ENCODE measurements around the gene SH3BGR.
"Not testable (repeated sequence)": the region's sequence is repeated elsewhere in the genome, so short reads cannot be mapped to it uniquely, and the experiment has no call there.

The SH3BGR gene

GRCh38 chr21:39451332-39452206 is at the start of gene SH3BGR:
Gene SH3BGR, plus strand, starts transcription at chr21:39451970. Its CDS starts 127 bp downstream, at chr21:39452097.
- DNase-seq: peak; percentile 33

- no peak for DNase-seq
Observed at GRCh38 chr21:39406065-39406464, 45.7 kb upstream of the SH3BGR start.

GRCh38 chr21:39419204-39419603 is 32.6 kb upstream of the SH3BGR start:
- not testable (repeated sequence) for DNase-seq

- no peak for DNase-seq
Observed at GRCh38 chr21:39422527-39423241, 29.1 kb upstream of the SH3BGR start.

- no peak for DNase-seq
Observed at GRCh38 chr21:39429445-39429844, 22.3 kb upstream of the SH3BGR start.

- DNase-seq: no peak
Observed at GRCh38 chr21:39430016-39430415, 21.8 kb upstream of the SH3BGR start.

- DNase-seq: no peak
Observed at GRCh38 chr21:39430457-39430856, 21.3 kb upstream of the SH3BGR start.

- no peak for DNase-seq
Observed at GRCh38 chr21:39430954-39431353, 20.8 kb upstream of the SH3BGR start.

GRCh38 chr21:39434950-39435349 is 16.8 kb upstream of the SH3BGR start:
- DNase-seq: no peak

GRCh38 chr21:39439232-39439631 is 12.5 kb upstream of the SH3BGR start:
- DNase-seq: no peak

- DNase-seq: peak; percentile 13
Observed at GRCh38 chr21:39441502-39442475, 10.0 kb upstream of the SH3BGR start.

- DNase-seq: no peak
Observed at GRCh38 chr21:39444421-39445180, 7.2 kb upstream of the SH3BGR start.

GRCh38 chr21:39445321-39446269 is 6.2 kb upstream of the SH3BGR start, which contains the start of gene LCA5L:
Gene LCA5L, minus strand, starts transcription at chr21:39445778. Its CDS starts 17,285 bp downstream, at chr21:39428493.
- DNase-seq: peak; percentile 76

- DNase-seq: no peak
Observed at GRCh38 chr21:39447264-39447663, 4.5 kb upstream of the SH3BGR start.

- DNase-seq: no peak
Observed at GRCh38 chr21:39452207-39452969, 618 bp downstream of the SH3BGR start.

GRCh38 chr21:39452970-39453342 is 1.2 kb downstream of the SH3BGR start:
- DNase-seq: no peak

- no peak for DNase-seq
Observed at GRCh38 chr21:39453571-39454179, 1.9 kb downstream of the SH3BGR start.

- no peak for DNase-seq
Observed at GRCh38 chr21:39454949-39455668, 3.3 kb downstream of the SH3BGR start.

- DNase-seq: no peak
Observed at GRCh38 chr21:39456665-39457064, 4.9 kb downstream of the SH3BGR start.
